H9 (cell line): ENCODE results near the gene C1orf94. TPM values are rescaled to one million over a fixed set of nuclear protein-coding genes. Genes with fewer than 3 reads are reported as not detected.
A peak's percentile ranks its signal among the peaks of the same experiment; 100 is the strongest.

Source experiments
- DNase-seq: peaks from one replicate; pipeline ENCODE4 v3.0.0-alpha.2; 2017
- H2AFZ ChIP-seq: one replicate; pipeline ENCODE4 v1.6.1; 2013; ENCODE audit warnings: mild to moderate bottlenecking, low read length, control low read depth, moderate library complexity
- H2AK5ac ChIP-seq: 2 replicates; pipeline ENCODE4 v1.6.1; 2013; ENCODE audit warnings: low read length, control low read depth, mixed read lengths; ENCODE audit not compliant: insufficient read length
- H2BK120ac ChIP-seq: one replicate; pipeline ENCODE4 v1.6.1; 2013; ENCODE audit warnings: low read depth, mild to moderate bottlenecking, low read length, control low read depth, inconsistent platforms; ENCODE audit not compliant: poor library complexity, severe bottlenecking
- H2BK12ac ChIP-seq: 2 replicates; pipeline ENCODE4 v1.6.1; 2013; ENCODE audit warnings: low read length, control low read depth, mixed read lengths, low read depth; ENCODE audit not compliant: insufficient read length
- H2BK15ac ChIP-seq: 2 replicates; pipeline ENCODE4 v1.6.1; 2013; ENCODE audit warnings: low read depth, low read length, control low read depth
- H2BK20ac ChIP-seq: one replicate; pipeline ENCODE4 v1.6.1; 2013; ENCODE audit warnings: low read depth, mild to moderate bottlenecking, low read length, control low read depth, inconsistent platforms; ENCODE audit not compliant: poor library complexity, severe bottlenecking
- H2BK5ac ChIP-seq: 2 replicates; pipeline ENCODE4 v1.6.1; 2013; ENCODE audit warnings: low read length, control low read depth, mixed read lengths; ENCODE audit not compliant: insufficient read length
- H3K14ac ChIP-seq: 2 replicates; pipeline ENCODE4 v1.6.1; 2013; ENCODE audit warnings: low read length, control low read depth; ENCODE audit not compliant: insufficient read depth
- H3K18ac ChIP-seq: 2 replicates; pipeline ENCODE4 v1.6.1; 2013; ENCODE audit warnings: low read depth, mild to moderate bottlenecking, mixed read lengths, low read length, control low read depth; ENCODE audit not compliant: insufficient read length
- H3K23ac ChIP-seq: 2 replicates; pipeline ENCODE4 v1.6.1; 2013; ENCODE audit warnings: low read length, control low read depth, mixed read lengths, low read depth; ENCODE audit not compliant: insufficient read length
- H3K23me2 ChIP-seq: 2 replicates; pipeline ENCODE4 v1.6.1; 2013; ENCODE audit warnings: low read depth, mild to moderate bottlenecking, mixed read lengths, low read length, control low read depth; ENCODE audit not compliant: insufficient read length, poor library complexity, severe bottlenecking
- H3K27ac ChIP-seq: 2 replicates; pipeline ENCODE4 v1.5.1; 2013; ENCODE audit warnings: low read length, control low read depth, mixed read lengths, low read depth; ENCODE audit not compliant: insufficient read length
- H3K27me3 ChIP-seq: 2 replicates; pipeline ENCODE4 v1.6.1; 2013; ENCODE audit warnings: low read length, control low read depth, inconsistent platforms; ENCODE audit not compliant: insufficient read depth
- H3K4ac ChIP-seq: 2 replicates; pipeline ENCODE4 v1.6.1; 2013; ENCODE audit warnings: low read depth, mild to moderate bottlenecking, control low read depth, inconsistent platforms, low read length, moderate library complexity
- H3K4me1 ChIP-seq: 2 replicates; pipeline ENCODE4 v1.6.1; 2013; ENCODE audit warnings: low read length, control low read depth, inconsistent platforms; ENCODE audit not compliant: insufficient read depth
- H3K4me2 ChIP-seq: 2 replicates; pipeline ENCODE4 v1.6.1; 2013; ENCODE audit warnings: low read length, control low read depth, mixed read lengths; ENCODE audit not compliant: insufficient read length, insufficient read depth
- H3K56ac ChIP-seq: 2 replicates; pipeline ENCODE4 v1.6.1; 2013; ENCODE audit warnings: low read depth, mild to moderate bottlenecking, mixed read lengths, low read length, control low read depth; ENCODE audit not compliant: insufficient read length
- H3K79me1 ChIP-seq: 2 replicates; pipeline ENCODE4 v1.6.1; 2013; ENCODE audit warnings: low read depth, mild to moderate bottlenecking, moderate library complexity, low read length, control low read depth, inconsistent platforms; ENCODE audit not compliant: insufficient read depth, poor library complexity, severe bottlenecking
- H3K79me2 ChIP-seq: 2 replicates; pipeline ENCODE4 v1.6.1; 2013; ENCODE audit warnings: low read length, control low read depth, inconsistent platforms; ENCODE audit not compliant: insufficient read depth
- H3K9ac ChIP-seq: 2 replicates; pipeline ENCODE4 v1.6.1; 2013; ENCODE audit warnings: low read length, control low read depth, mixed read lengths; ENCODE audit not compliant: insufficient read length; ENCODE audit errors: extremely low read depth
- H3K9me3 ChIP-seq: one replicate; pipeline ENCODE4 v1.6.1; 2013; ENCODE audit warnings: low read depth, low read length, inconsistent platforms; ENCODE audit not compliant: control insufficient read depth
- H3T11ph ChIP-seq: one replicate; pipeline ENCODE4 v1.6.1; 2013; ENCODE audit warnings: mild to moderate bottlenecking, low read length, control low read depth, inconsistent platforms
- H4K20me1 ChIP-seq: one replicate; pipeline ENCODE4 v1.6.1; 2013; ENCODE audit not compliant: control insufficient read depth, insufficient read length, insufficient read depth
- H4K5ac ChIP-seq: 2 replicates; pipeline ENCODE4 v1.6.1; 2013; ENCODE audit warnings: low read depth, mild to moderate bottlenecking, mixed read lengths, low read length, control low read depth; ENCODE audit not compliant: insufficient read length
- H4K8ac ChIP-seq: replicated peaks from 2 replicates; pipeline ENCODE4 v1.6.1; 2013; ENCODE audit warnings: low read length, control low read depth, mixed read lengths, low read depth; ENCODE audit not compliant: insufficient read length
- H4K91ac ChIP-seq: 2 replicates; pipeline ENCODE4 v1.6.1; 2013; ENCODE audit warnings: low read depth, mild to moderate bottlenecking, moderate library complexity, mixed read lengths, low read length, control low read depth; ENCODE audit not compliant: insufficient read length
- H3K27ac Mint-ChIP-seq, 3 experiments: 2 replicates in 2 of 3; 3 replicates in 1 of 3; pipeline ENCODE4 v1.8.0; 2020 to 2021; ENCODE audit warnings: mixed read lengths in 3 of 3, mild to moderate bottlenecking in 1 of 3, moderate library complexity in 1 of 3
- H3K27me3 Mint-ChIP-seq: 2 replicates; pipeline ENCODE4 v1.8.0; 2021; ENCODE audit warnings: low read depth, mild to moderate bottlenecking, moderate library complexity, mixed read lengths
- H3K36me3 Mint-ChIP-seq, 3 experiments: 2 replicates in 2 of 3; 3 replicates in 1 of 3; pipeline ENCODE4 v1.8.0; 2020 to 2021; ENCODE audit warnings: low read depth in 3 of 3, mixed read lengths in 3 of 3; ENCODE audit not compliant: insufficient read depth in 1 of 3
- H3K4me1 Mint-ChIP-seq, 2 experiments: 2 replicates each; pipeline ENCODE4 v1.8.0; 2020; ENCODE audit warnings: mixed read lengths in 2 of 2
- H3K4me3 Mint-ChIP-seq, 2 experiments: 2 replicates in 1 of 2; 3 replicates in 1 of 2; pipeline ENCODE4 v1.8.0; 2020 to 2021; ENCODE audit warnings: mild to moderate bottlenecking in 2 of 2, mixed read lengths in 2 of 2, moderate library complexity in 1 of 2
- H3K9me3 Mint-ChIP-seq, 2 experiments: 2 replicates in 1 of 2; 3 replicates in 1 of 2; pipeline ENCODE4 v1.8.0; 2020; ENCODE audit warnings: mild to moderate bottlenecking in 2 of 2, mixed read lengths in 2 of 2, moderate library complexity in 1 of 2
- WGBS: extraction: QIAGEN DNeasy Blood & Tissue Kit; methylation state at CpG from one replicate; pipeline ENCODE4 v1.1.7; 2013; ENCODE audit warnings: missing lambda C conversion rate, low lambda C conversion rate, mixed read lengths; ENCODE audit not compliant: insufficient read length; ENCODE audit errors: extremely low coverage; 5-methylcytosine and 5-hydroxymethylcytosine counted together
- total RNA-seq: library from RNA; stranded (reverse); gene quantifications from 2 replicates; pipeline ENCODE4 v1.2.1, GENCODE V29; 2021
- TF ChIP-seq, protein P1 (sequence below): fragments of 200-600 bp; sonication (generic); conservative IDR thresholded peaks from 3 replicates; pipeline ENCODE4 v1.8.0; 2021; ENCODE audit warnings: antibody characterized with exemption, mild to moderate bottlenecking

C1orf94 gene
- total RNA-seq, 1 experiment from 2014 or later, result 0.98 TPM

DNA sequence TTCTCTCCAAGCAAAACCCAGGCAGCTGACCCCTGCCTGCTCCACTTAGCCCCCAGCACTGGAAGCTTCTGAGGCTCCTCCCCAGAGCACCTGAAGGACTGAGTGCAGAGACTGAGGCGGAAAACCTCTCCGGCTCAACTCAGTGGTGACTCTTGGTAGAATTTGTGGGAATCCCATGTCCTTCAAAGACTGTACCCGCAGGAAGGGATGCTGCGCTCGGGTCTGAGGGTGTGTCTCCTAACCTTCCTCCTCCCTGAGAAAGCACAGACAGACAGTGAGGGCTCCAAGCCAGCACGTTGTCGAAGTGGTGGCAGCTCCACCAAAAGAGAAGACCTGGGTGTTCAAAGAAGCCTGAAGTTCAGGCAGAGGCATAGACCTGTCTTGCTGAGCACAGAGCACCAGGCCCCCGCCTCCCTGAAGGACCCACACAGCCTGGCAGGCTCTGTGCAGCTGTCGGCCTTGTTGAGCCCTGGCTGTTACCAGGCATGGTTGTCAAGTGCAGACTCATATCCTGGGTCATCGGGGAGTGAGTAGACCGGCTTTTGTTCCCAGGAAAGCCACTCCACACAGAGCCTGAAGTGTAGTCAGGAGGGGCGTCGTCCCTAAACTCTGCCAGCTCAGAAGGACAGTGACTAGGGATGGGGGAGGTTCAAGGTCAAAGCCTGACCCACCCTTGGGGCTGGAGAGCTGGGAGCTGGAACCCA, 48.4 kb upstream of the C1orf94 start:
- H4K8ac ChIP-seq, result no peak overlapping the region
- H2BK5ac ChIP-seq, result no peak overlapping the region
- no peak overlapping the region for H3K4me2 ChIP-seq
- H3K14ac ChIP-seq, result no peak overlapping the region
- no peak overlapping the region for H3K23ac ChIP-seq
- H3K18ac ChIP-seq, result no peak overlapping the region
- H4K20me1 ChIP-seq, result no peaks in the 10 kb centered on the region
- H3K79me1 ChIP-seq, result no peaks in the 10 kb centered on the region
- no peak overlapping the region for H3K56ac ChIP-seq
- no CpG with 5 or more reads among the region's 13 CpGs for WGBS
- H2BK15ac ChIP-seq, result no peak overlapping the region
- H3K9me3 ChIP-seq, result no peaks in the 10 kb centered on the region
- no peaks in the 10 kb centered on the region for H3K9me3 Mint-ChIP-seq
- no peaks in the 10 kb centered on the region; a peak in 1 of 4 replicates for H3K4me1 Mint-ChIP-seq
- H3K27ac ChIP-seq, result no peak overlapping the region
- H4K91ac ChIP-seq, result no peak overlapping the region
- no peaks in the 10 kb centered on the region for H3K27me3 ChIP-seq
- no peak overlapping the region for H2BK12ac ChIP-seq
- H3T11ph ChIP-seq, result no peak overlapping the region
- H2AFZ ChIP-seq, result no peak overlapping the region
- no peak overlapping the region for H3K4ac ChIP-seq
- peak overlapping the region in 1 of 3 experiments; percentile 16; a peak in 1 of 7 replicates for H3K27ac Mint-ChIP-seq
- no peak for DNase-seq
- TF ChIP-seq, protein P1, sequence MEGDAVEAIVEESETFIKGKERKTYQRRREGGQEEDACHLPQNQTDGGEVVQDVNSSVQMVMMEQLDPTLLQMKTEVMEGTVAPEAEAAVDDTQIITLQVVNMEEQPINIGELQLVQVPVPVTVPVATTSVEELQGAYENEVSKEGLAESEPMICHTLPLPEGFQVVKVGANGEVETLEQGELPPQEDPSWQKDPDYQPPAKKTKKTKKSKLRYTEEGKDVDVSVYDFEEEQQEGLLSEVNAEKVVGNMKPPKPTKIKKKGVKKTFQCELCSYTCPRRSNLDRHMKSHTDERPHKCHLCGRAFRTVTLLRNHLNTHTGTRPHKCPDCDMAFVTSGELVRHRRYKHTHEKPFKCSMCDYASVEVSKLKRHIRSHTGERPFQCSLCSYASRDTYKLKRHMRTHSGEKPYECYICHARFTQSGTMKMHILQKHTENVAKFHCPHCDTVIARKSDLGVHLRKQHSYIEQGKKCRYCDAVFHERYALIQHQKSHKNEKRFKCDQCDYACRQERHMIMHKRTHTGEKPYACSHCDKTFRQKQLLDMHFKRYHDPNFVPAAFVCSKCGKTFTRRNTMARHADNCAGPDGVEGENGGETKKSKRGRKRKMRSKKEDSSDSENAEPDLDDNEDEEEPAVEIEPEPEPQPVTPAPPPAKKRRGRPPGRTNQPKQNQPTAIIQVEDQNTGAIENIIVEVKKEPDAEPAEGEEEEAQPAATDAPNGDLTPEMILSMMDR, result no peak
- H2BK120ac ChIP-seq, result no peak overlapping the region
- H2AK5ac ChIP-seq, result no peak overlapping the region
- no peaks in the 10 kb centered on the region; the same call in 1 of the 2 replicates for H3K79me2 ChIP-seq
- H4K5ac ChIP-seq, result peak overlapping the region; percentile 26
- H3K4me3 Mint-ChIP-seq, result no peak overlapping the region; a peak in 1 of 5 replicates
- H3K23me2 ChIP-seq, result no peaks in the 10 kb centered on the region
- H3K27me3 Mint-ChIP-seq, result no peaks in the 10 kb centered on the region
- H3K9ac ChIP-seq, result no peak overlapping the region
- H2BK20ac ChIP-seq, result no peak overlapping the region
- no peaks in the 10 kb centered on the region for H3K4me1 ChIP-seq
- H3K36me3 Mint-ChIP-seq, result peaks cover 2 to 20% (median 11%) of the 10 kb centered on the region in 3 experiments; a peak in 6 of 7 replicates
